ENCODE results near the gene CALHM2. TPM values are rescaled to one million over a fixed set of nuclear protein-coding genes. Genes with fewer than 3 reads are reported as not detected.

The CALHM2 gene
- 4.5 to 5.5 TPM (median 4.9 TPM) in 5 replicates for total RNA-seq (2022; extraction: Qiagen RNA extraction; ENCODE audit: low read depth)

GRCh38 chr10:103451831-103452505 lies at the start of gene CALHM2:
Gene CALHM2, minus strand, starts transcription at chr10:103452370. Its CDS starts 2,429 bp downstream, at chr10:103449941.

GRCh38 chr10:103493362-103493915 lies 41.3 kb upstream of the CALHM2 start, which contains the start of gene NEURL1:
Gene NEURL1, plus strand, starts transcription at chr10:103493705. Its CDS starts 683 bp downstream, at chr10:103494388.

GRCh38 chr10:103479135-103479534 lies 27.0 kb upstream of the CALHM2 start, which contains the start of gene CALHM3:
Gene CALHM3, minus strand, starts transcription at chr10:103479240. Its CDS starts 208 bp downstream, at chr10:103479032.

GRCh38 chr10:103458720-103459119 lies 6.5 kb upstream of the CALHM2 start, which contains the start of gene CALHM1:
Gene CALHM1, minus strand, starts transcription at chr10:103458900. Its CDS starts 149 bp downstream, at chr10:103458751.

Other genes with a start within 250 kb of the CALHM2 start
- 0.06 TPM in 1 of 5 replicates, not detected in the others for gene RPEL1, start 206.5 kb downstream of the CALHM2 start, total RNA-seq (2022; extraction: Qiagen RNA extraction; ENCODE audit: low read depth)
- gene INA, start 175.2 kb downstream of the CALHM2 start, total RNA-seq (2022; extraction: Qiagen RNA extraction; ENCODE audit: low read depth) = 22.8 to 32.7 TPM (median 26.1 TPM) in 5 replicates
- gene PCGF6, start 101.2 kb downstream of the CALHM2 start, total RNA-seq (2022; extraction: Qiagen RNA extraction; ENCODE audit: low read depth) = 10.5 to 13.3 TPM (median 10.9 TPM) in 5 replicates
- 3.9 to 4.3 TPM (median 4.0 TPM) in 5 replicates for gene TAF5, start 84.4 kb downstream of the CALHM2 start, total RNA-seq (2022; extraction: Qiagen RNA extraction; ENCODE audit: low read depth)
- gene ATP5MK, start 55.9 kb downstream of the CALHM2 start, total RNA-seq (2022; extraction: Qiagen RNA extraction; ENCODE audit: low read depth) = 436 to 540 TPM (median 498 TPM) in 5 replicates
- 38.8 to 42.0 TPM (median 40.2 TPM) in 5 replicates for gene PDCD11, start 55.7 kb downstream of the CALHM2 start, total RNA-seq (2022; extraction: Qiagen RNA extraction; ENCODE audit: low read depth)
- not detected in 5 replicates for gene CALHM1, start 6.5 kb upstream of the CALHM2 start, total RNA-seq (2022; extraction: Qiagen RNA extraction; ENCODE audit: low read depth)
- gene CALHM3, start 26.9 kb upstream of the CALHM2 start, total RNA-seq (2022; extraction: Qiagen RNA extraction; ENCODE audit: low read depth) = 0.21 to 0.63 TPM (median 0.36 TPM) in 5 replicates
- gene NEURL1, start 41.3 kb upstream of the CALHM2 start, total RNA-seq (2022; extraction: Qiagen RNA extraction; ENCODE audit: low read depth) = 0.21 to 0.54 TPM (median 0.43 TPM) in 5 replicates